ENCODE data around the gene PTER.

DNA sequence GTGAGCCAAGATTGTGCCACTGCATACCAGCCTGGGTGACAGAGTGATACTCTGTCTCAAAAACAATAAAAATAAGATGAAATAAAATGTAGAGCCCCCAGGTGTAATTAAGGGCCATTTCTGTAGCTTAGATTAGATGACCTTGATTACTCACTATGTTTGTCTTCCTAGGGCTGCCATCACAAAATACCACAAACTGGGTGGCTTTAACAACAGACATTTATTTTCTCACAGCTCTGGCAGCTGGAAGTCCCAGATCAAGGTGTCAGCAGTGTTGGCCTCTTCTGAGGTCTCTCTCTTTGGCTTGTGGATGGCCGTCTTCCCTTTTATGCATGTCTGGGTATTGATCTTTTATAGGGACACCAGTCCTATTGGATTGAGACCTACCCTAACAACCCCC lies 6.1 kb downstream of the PTER start:
- TF ChIP-seq, protein P1, sequence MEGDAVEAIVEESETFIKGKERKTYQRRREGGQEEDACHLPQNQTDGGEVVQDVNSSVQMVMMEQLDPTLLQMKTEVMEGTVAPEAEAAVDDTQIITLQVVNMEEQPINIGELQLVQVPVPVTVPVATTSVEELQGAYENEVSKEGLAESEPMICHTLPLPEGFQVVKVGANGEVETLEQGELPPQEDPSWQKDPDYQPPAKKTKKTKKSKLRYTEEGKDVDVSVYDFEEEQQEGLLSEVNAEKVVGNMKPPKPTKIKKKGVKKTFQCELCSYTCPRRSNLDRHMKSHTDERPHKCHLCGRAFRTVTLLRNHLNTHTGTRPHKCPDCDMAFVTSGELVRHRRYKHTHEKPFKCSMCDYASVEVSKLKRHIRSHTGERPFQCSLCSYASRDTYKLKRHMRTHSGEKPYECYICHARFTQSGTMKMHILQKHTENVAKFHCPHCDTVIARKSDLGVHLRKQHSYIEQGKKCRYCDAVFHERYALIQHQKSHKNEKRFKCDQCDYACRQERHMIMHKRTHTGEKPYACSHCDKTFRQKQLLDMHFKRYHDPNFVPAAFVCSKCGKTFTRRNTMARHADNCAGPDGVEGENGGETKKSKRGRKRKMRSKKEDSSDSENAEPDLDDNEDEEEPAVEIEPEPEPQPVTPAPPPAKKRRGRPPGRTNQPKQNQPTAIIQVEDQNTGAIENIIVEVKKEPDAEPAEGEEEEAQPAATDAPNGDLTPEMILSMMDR (conservative IDR thresholded peaks at IDR 0.05): no peak
- TF ChIP-seq ZFX (IDR thresholded peaks at IDR 0.05): no peak
